ENCODE results near the gene B3GAT1.

Gene B3GAT1

GRCh38 chr11:134432776-134433175 is 20.7 kb upstream of the B3GAT1 start:
- in situ Hi-C loops (cut with HindIII; ENCODE audit: low pct_ligation_motif_present, low sequenced_read_pairs): no loop called here
- Histone ChIP-seq H3K4me3 (ENCODE audit: low read depth, low read length) (no peak overlapping the region), H3K36me3 (replicated peaks) (no peaks in the 10 kb centered on the region), H3K27me3 (replicated peaks) (no peaks in the 10 kb centered on the region), H3K27ac (no peak overlapping the region)
- TF ChIP-seq, protein P1, sequence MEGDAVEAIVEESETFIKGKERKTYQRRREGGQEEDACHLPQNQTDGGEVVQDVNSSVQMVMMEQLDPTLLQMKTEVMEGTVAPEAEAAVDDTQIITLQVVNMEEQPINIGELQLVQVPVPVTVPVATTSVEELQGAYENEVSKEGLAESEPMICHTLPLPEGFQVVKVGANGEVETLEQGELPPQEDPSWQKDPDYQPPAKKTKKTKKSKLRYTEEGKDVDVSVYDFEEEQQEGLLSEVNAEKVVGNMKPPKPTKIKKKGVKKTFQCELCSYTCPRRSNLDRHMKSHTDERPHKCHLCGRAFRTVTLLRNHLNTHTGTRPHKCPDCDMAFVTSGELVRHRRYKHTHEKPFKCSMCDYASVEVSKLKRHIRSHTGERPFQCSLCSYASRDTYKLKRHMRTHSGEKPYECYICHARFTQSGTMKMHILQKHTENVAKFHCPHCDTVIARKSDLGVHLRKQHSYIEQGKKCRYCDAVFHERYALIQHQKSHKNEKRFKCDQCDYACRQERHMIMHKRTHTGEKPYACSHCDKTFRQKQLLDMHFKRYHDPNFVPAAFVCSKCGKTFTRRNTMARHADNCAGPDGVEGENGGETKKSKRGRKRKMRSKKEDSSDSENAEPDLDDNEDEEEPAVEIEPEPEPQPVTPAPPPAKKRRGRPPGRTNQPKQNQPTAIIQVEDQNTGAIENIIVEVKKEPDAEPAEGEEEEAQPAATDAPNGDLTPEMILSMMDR (IDR thresholded peaks at IDR 0.05; ENCODE audit: low read depth, low read length, missing control alignments): no peak
- DNase-seq: no peak

DNA sequence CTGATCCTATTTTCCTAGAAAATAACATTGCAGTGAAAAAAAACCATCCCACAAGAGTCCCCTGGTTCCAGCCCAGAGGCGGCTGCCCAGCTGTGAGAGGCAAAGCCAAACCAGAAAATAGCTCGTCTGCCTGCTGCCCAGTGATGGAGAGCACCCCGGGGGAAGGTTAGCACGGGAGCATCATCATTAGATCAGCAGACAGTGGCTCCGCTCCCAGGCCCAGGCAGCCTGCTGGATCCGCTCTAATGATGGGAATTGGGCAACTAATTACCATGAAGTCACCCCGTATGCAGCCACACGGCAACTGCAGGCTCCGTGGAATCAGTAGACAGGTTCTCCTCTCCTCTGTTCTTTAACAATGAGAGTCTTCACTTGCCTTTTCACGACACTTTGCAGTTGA is 17.1 kb upstream of the B3GAT1 start:
- Histone ChIP-seq H3K27me3 (replicated peaks) (no peaks in the 10 kb centered on the region), H3K27ac (no peak overlapping the region), H3K36me3 (replicated peaks) (no peaks in the 10 kb centered on the region), H3K4me3 (ENCODE audit: low read depth, low read length) (no peak overlapping the region)
- DNase-seq: no peak
- in situ Hi-C loops (cut with HindIII; ENCODE audit: low pct_ligation_motif_present, low sequenced_read_pairs): no loop called here
- TF ChIP-seq, protein P1 (IDR thresholded peaks at IDR 0.05; ENCODE audit: low read depth, low read length, missing control alignments): no peak

GRCh38 chr11:134425816-134426536 is 13.9 kb upstream of the B3GAT1 start:
- in situ Hi-C loops (cut with HindIII; ENCODE audit: low pct_ligation_motif_present, low sequenced_read_pairs): no loop called here
- TF ChIP-seq, protein P1 (IDR thresholded peaks at IDR 0.05; ENCODE audit: low read depth, low read length, missing control alignments): no peak

GRCh38 chr11:134425413-134425812 is 13.4 kb upstream of the B3GAT1 start:
- in situ Hi-C loops (cut with HindIII; ENCODE audit: low pct_ligation_motif_present, low sequenced_read_pairs): no loop called here
- H3K27ac ChIP-seq: no peak overlapping the region
- TF ChIP-seq, protein P1 (IDR thresholded peaks at IDR 0.05; ENCODE audit: low read depth, low read length, missing control alignments): no peak
- no peak for DNase-seq
- H3K36me3 ChIP-seq (replicated peaks): no peaks in the 10 kb centered on the region
- no peaks in the 10 kb centered on the region for H3K27me3 ChIP-seq (replicated peaks)
- H3K4me3 ChIP-seq (ENCODE audit: low read depth, low read length): no peak overlapping the region

More at GRCh38 chr11:134425816-134426536, 13.9 kb upstream of the B3GAT1 start:
- Histone ChIP-seq H3K27ac (no peak overlapping the region), H3K4me3 (ENCODE audit: low read depth, low read length) (no peak overlapping the region), H3K27me3 (replicated peaks) (no peaks in the 10 kb centered on the region), H3K36me3 (replicated peaks) (no peaks in the 10 kb centered on the region)
- DNase-seq: no peak

DNA sequence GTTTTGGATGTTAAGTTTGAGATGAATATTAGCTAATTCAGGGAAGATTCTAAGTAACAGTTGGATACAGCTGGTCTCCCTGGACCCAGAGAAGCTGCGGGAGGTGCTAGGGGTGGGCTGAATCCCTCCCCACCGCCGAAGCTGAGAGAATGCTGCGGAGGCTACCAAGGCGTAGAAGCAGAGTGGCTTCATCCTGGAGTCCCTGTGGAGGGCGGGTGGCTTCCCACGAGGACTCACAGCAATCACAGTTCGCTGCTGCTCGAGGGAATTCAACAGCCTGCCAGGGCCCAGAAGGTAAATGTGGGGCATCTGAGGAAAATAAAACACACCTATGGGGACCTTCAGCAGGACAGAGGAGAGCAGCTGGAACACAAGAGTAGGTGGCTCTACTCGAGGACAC is 11.1 kb upstream of the B3GAT1 start:
- TF ChIP-seq, protein P1 (IDR thresholded peaks at IDR 0.05; ENCODE audit: low read depth, low read length, missing control alignments): no peak
- in situ Hi-C loops (cut with HindIII; ENCODE audit: low pct_ligation_motif_present, low sequenced_read_pairs): no loop called here
- no peak for DNase-seq
- H3K36me3 ChIP-seq (replicated peaks): no peaks in the 10 kb centered on the region
- no peak overlapping the region for H3K27ac ChIP-seq
- no peaks in the 10 kb centered on the region for H3K27me3 ChIP-seq (replicated peaks)
- no peak overlapping the region for H3K4me3 ChIP-seq (ENCODE audit: low read depth, low read length)
